ENCODE data around the gene RAMP1.

The RAMP1 gene

DNA sequence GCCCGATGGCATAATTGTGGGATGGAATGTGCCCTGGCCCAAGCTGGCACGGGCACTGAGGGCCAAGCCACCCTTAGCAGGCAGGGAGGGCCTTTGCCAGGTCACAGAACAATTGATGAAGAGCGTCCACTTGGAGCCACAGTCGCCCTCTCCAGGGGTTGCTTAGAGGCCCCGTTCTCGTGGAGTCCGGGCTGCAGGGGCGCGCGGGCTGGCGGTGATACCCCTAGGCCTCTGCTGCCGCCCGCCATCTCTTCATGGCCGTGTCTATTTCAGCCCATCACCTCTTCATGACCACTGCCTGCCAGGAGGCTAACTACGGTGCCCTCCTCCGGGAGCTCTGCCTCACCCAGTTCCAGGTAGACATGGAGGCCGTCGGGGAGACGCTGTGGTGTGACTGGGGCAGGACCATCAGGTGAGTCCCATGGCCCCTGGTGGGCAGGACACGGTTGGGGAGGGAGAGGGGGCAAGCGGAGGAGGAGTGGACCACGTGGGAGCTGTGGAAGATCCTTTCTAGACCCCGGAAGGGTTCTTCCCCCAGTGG lies 17.6 kb downstream of the RAMP1 start:
- DNase-seq (ENCODE audit: low read depth in 1 of 2, low spot score in 1 of 2): no peak
- Histone ChIP-seq H3K27ac (replicated peaks) (no peak overlapping the region), H3K4me3 (replicated peaks; ENCODE audit: insufficient read depth, low read length) (no peak overlapping the region), H3K27me3 (ENCODE audit: insufficient read depth, poor library complexity, severe bottlenecking) (no peaks in the 10 kb centered on the region)
- no peak for TF ChIP-seq SPI1 (IDR thresholded peaks at IDR 0.05; ENCODE audit: borderline replicate concordance, low read depth)

DNA sequence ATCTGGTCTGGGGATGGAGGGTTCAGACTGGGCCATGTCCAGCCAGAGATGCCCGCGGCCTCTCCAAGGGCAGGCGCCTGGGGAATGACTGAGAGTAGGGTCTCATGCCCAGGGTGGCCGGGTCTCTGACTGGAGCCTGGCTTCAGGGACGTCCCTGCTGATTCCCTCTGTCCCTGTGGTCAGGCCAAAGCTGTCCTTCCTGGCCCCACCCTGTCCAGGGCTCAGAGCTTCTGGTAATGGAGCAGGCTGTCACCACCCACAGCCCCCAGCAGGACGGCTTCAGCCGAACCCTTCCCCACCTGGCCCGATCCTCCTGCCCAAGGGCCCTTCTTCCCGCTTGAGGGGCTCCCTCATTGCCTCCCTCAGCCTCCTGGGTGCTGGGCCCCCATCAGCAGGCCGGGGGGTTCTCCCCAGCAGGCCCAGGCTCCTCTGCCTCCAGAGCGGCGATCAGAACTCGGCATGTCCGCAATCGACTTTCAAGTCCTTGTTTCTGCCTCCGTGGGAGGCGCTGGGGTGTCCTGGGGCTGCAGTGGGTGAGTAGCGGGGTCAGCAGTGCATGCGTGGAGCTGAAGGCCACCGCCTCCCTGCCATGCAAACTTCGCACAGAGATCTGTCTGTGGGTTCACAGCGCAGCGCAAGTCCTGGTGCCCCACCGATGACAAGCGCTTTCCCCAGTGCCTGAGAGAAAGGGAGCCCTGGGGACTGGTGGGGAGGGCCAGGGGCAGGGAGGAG lies 18.3 kb downstream of the RAMP1 start:
- H3K27me3 ChIP-seq (ENCODE audit: insufficient read depth, poor library complexity, severe bottlenecking): no peaks in the 10 kb centered on the region
- TF ChIP-seq SPI1 (IDR thresholded peaks at IDR 0.05; ENCODE audit: borderline replicate concordance, low read depth): no peak
- TF ChIP-seq, protein P1, sequence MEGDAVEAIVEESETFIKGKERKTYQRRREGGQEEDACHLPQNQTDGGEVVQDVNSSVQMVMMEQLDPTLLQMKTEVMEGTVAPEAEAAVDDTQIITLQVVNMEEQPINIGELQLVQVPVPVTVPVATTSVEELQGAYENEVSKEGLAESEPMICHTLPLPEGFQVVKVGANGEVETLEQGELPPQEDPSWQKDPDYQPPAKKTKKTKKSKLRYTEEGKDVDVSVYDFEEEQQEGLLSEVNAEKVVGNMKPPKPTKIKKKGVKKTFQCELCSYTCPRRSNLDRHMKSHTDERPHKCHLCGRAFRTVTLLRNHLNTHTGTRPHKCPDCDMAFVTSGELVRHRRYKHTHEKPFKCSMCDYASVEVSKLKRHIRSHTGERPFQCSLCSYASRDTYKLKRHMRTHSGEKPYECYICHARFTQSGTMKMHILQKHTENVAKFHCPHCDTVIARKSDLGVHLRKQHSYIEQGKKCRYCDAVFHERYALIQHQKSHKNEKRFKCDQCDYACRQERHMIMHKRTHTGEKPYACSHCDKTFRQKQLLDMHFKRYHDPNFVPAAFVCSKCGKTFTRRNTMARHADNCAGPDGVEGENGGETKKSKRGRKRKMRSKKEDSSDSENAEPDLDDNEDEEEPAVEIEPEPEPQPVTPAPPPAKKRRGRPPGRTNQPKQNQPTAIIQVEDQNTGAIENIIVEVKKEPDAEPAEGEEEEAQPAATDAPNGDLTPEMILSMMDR (IDR thresholded peaks at IDR 0.05; ENCODE audit: insufficient read depth, low read length): no peak
- no peak for TF ChIP-seq POLR2AphosphoS5 (IDR thresholded peaks at IDR 0.05; ENCODE audit: low read depth)
- TF ChIP-seq, protein P2, sequence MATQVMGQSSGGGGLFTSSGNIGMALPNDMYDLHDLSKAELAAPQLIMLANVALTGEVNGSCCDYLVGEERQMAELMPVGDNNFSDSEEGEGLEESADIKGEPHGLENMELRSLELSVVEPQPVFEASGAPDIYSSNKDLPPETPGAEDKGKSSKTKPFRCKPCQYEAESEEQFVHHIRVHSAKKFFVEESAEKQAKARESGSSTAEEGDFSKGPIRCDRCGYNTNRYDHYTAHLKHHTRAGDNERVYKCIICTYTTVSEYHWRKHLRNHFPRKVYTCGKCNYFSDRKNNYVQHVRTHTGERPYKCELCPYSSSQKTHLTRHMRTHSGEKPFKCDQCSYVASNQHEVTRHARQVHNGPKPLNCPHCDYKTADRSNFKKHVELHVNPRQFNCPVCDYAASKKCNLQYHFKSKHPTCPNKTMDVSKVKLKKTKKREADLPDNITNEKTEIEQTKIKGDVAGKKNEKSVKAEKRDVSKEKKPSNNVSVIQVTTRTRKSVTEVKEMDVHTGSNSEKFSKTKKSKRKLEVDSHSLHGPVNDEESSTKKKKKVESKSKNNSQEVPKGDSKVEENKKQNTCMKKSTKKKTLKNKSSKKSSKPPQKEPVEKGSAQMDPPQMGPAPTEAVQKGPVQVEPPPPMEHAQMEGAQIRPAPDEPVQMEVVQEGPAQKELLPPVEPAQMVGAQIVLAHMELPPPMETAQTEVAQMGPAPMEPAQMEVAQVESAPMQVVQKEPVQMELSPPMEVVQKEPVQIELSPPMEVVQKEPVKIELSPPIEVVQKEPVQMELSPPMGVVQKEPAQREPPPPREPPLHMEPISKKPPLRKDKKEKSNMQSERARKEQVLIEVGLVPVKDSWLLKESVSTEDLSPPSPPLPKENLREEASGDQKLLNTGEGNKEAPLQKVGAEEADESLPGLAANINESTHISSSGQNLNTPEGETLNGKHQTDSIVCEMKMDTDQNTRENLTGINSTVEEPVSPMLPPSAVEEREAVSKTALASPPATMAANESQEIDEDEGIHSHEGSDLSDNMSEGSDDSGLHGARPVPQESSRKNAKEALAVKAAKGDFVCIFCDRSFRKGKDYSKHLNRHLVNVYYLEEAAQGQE (IDR thresholded peaks at IDR 0.05; ENCODE audit: insufficient replicate concordance, low read depth): no peak
- no peak for TF ChIP-seq GABPA (IDR thresholded peaks at IDR 0.05; ENCODE audit: low read depth)
- no peak overlapping the region for H3K4me3 ChIP-seq (replicated peaks; ENCODE audit: insufficient read depth, low read length)
- no peak for DNase-seq (ENCODE audit: low read depth in 1 of 2, low spot score in 1 of 2)
- H3K27ac ChIP-seq (replicated peaks): no peak overlapping the region

DNA sequence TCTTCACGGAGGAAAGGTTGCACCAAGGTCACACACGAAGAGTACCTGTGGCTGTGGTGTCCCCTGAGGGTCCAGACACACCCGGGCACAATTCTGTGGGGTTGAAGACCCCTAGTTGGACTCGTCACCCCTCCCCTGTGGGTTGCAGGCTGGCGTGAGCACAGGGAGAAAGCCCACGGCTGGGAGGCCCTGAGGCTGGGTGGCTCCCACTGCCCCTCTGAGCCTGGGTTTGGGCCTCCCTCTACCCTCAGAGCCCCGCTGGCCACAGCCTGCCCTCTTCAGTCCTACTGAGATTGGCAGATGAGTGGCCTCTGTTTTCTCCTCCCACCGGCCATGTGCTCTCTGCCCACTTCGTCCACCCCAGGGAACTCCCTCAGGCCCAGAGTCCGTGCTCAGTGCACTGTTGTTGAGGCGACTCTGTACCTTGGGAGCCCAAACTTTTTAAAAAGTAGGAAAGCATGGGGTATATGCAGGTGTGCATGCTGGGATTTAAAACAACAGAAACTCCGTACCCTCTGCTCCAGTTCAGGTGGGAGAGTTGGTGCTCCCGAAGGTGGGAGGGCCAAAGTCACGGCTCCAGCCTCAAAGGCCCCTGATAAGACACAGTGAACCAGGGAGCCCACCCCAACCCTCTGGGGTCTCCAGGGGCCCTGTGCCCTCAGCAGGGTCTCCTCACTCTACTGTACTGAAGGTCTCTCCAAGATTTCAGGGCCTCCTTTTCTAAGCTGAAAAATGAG lies 19.1 kb downstream of the RAMP1 start:
- TF ChIP-seq, protein P2 (IDR thresholded peaks at IDR 0.05; ENCODE audit: insufficient replicate concordance, low read depth): no peak
- TF ChIP-seq POLR2AphosphoS5 (IDR thresholded peaks at IDR 0.05; ENCODE audit: low read depth): no peak
- Histone ChIP-seq H3K4me3 (replicated peaks; ENCODE audit: insufficient read depth, low read length) (no peak overlapping the region), H3K27ac (replicated peaks) (no peak overlapping the region), H3K27me3 (ENCODE audit: insufficient read depth, poor library complexity, severe bottlenecking) (no peaks in the 10 kb centered on the region)
- no peak for DNase-seq (ENCODE audit: low read depth in 1 of 2, low spot score in 1 of 2)

DNA sequence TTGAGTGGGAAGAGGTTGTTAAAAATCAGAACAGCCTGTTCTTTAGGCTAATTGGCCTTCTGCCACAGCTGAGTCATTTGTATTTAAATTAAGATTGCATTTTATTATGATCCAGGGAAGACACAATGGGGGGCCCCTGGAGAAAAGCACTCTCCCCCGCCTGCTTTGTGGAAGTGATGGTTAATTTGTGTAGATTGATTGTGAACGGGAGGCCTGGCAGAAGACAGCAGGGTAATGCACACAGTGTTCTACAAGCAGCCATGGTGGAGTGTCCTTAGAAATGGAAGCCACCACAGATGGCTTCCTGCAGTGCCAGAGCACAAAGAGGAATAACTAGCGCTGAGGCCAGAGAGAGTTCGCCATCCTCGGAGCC lies 19.6 kb downstream of the RAMP1 start:
- TF ChIP-seq, protein P2 (IDR thresholded peaks at IDR 0.05; ENCODE audit: insufficient replicate concordance, low read depth): no peak
- TF ChIP-seq, protein P1 (IDR thresholded peaks at IDR 0.05; ENCODE audit: insufficient read depth, low read length): no peak
- TF ChIP-seq POLR2AphosphoS5 (IDR thresholded peaks at IDR 0.05; ENCODE audit: low read depth) (no peak), GABPA (IDR thresholded peaks at IDR 0.05; ENCODE audit: low read depth) (no peak), SPI1 (IDR thresholded peaks at IDR 0.05; ENCODE audit: borderline replicate concordance, low read depth) (no peak)
- no peak overlapping the region for H3K4me3 ChIP-seq (replicated peaks; ENCODE audit: insufficient read depth, low read length)
- no peaks in the 10 kb centered on the region for H3K27me3 ChIP-seq (ENCODE audit: insufficient read depth, poor library complexity, severe bottlenecking)
- H3K27ac ChIP-seq (replicated peaks): no peak overlapping the region
- no peak for DNase-seq (ENCODE audit: low read depth in 1 of 2, low spot score in 1 of 2)

All from HL-60 (cell line).